Measurements from ENCODE around the gene HNRNPM. TPM values are rescaled to one million over a fixed set of nuclear protein-coding genes. Genes with fewer than 3 reads are reported as not detected.

The HNRNPM gene
- total RNA-seq, 2 donors from 2014 or later, result 117 to 155 TPM

GRCh38 chr19:8457209-8457608 lies 12.4 kb downstream of the HNRNPM start:
- no peaks in the 10 kb centered on the region for H3K27me3 ChIP-seq (replicated peaks; ENCODE audit: insufficient read depth)
- H3K27ac ChIP-seq, result no peak overlapping the region
- H3K9me3 ChIP-seq, result no peaks in the 10 kb centered on the region
- H3K4me3 ChIP-seq, result no peak overlapping the region
- peaks cover 49 to 85% of the 10 kb centered on the region in 2 donors for H3K4me1 ChIP-seq (ENCODE audit: control insufficient read depth in 1 of 2, low read depth in 2 of 2)
- no peak for TF ChIP-seq CTCF (IDR thresholded peaks at IDR 0.05)
- no peak for DNase-seq (ENCODE audit: low spot score)
- ATAC-seq (ENCODE audit: insufficient number of reproducible peaks, low FRiP score, low read depth), result no peak
- peaks cover 8% of the 10 kb centered on the region for H3K36me3 ChIP-seq

- no peak for DNase-seq (ENCODE audit: low spot score)
- Histone ChIP-seq H3K27ac (no peak overlapping the region), H3K27me3 (replicated peaks; ENCODE audit: insufficient read depth) (no peaks in the 10 kb centered on the region), H3K4me1 (ENCODE audit: control insufficient read depth in 1 of 2, low read depth in 2 of 2) (peaks cover 43 to 80% of the 10 kb centered on the region in 2 donors), H3K4me3 (no peak overlapping the region), H3K9me3 (no peaks in the 10 kb centered on the region), H3K36me3 (peaks cover 8% of the 10 kb centered on the region)
- no peak for ATAC-seq (ENCODE audit: insufficient number of reproducible peaks, low FRiP score, low read depth)
- no peak for TF ChIP-seq CTCF (IDR thresholded peaks at IDR 0.05)
Observed at GRCh38 chr19:8457827-8458226, 13.1 kb downstream of the HNRNPM start.

GRCh38 chr19:8458380-8458779 lies 13.6 kb downstream of the HNRNPM start:
- Histone ChIP-seq H3K4me3 (no peak overlapping the region), H3K4me1 (ENCODE audit: control insufficient read depth in 1 of 2, low read depth in 2 of 2) (peaks cover 38 to 75% of the 10 kb centered on the region in 2 donors), H3K27ac (peak overlapping the region; percentile 19 to 32), H3K9me3 (no peaks in the 10 kb centered on the region), H3K27me3 (replicated peaks; ENCODE audit: insufficient read depth) (no peaks in the 10 kb centered on the region), H3K36me3 (peaks cover 8% of the 10 kb centered on the region)
- DNase-seq (ENCODE audit: low spot score) (no peak), ATAC-seq (ENCODE audit: insufficient number of reproducible peaks, low FRiP score, low read depth) (no peak)
- TF ChIP-seq CTCF (IDR thresholded peaks at IDR 0.05), result no peak

GRCh38 chr19:8459095-8459494 lies 14.3 kb downstream of the HNRNPM start:
- no peak for TF ChIP-seq CTCF (IDR thresholded peaks at IDR 0.05)
- Histone ChIP-seq H3K27me3 (replicated peaks; ENCODE audit: insufficient read depth) (no peaks in the 10 kb centered on the region), H3K9me3 (no peaks in the 10 kb centered on the region), H3K4me1 (ENCODE audit: control insufficient read depth in 1 of 2, low read depth in 2 of 2) (peaks cover 32 to 68% of the 10 kb centered on the region in 2 donors), H3K4me3 (peak overlapping the region; percentile 2), H3K27ac (peak overlapping the region; percentile 32 to 48), H3K36me3 (peaks cover 15% of the 10 kb centered on the region)
- DNase-seq (ENCODE audit: low spot score) (no peak), ATAC-seq (ENCODE audit: insufficient number of reproducible peaks, low FRiP score, low read depth) (no peak)

GRCh38 chr19:8459520-8460270 lies 14.9 kb downstream of the HNRNPM start:
- no peaks in the 10 kb centered on the region for H3K27me3 ChIP-seq (replicated peaks; ENCODE audit: insufficient read depth)
- peak overlapping the region; percentile 29 for H3K4me3 ChIP-seq
- no peak for TF ChIP-seq CTCF (IDR thresholded peaks at IDR 0.05)
- DNase-seq (ENCODE audit: low spot score) (no peak), ATAC-seq (ENCODE audit: insufficient number of reproducible peaks, low FRiP score, low read depth) (no peak)
- peaks cover 29 to 64% of the 10 kb centered on the region in 2 donors for H3K4me1 ChIP-seq (ENCODE audit: control insufficient read depth in 1 of 2, low read depth in 2 of 2)
- peaks cover 21% of the 10 kb centered on the region for H3K36me3 ChIP-seq
- no peaks in the 10 kb centered on the region for H3K9me3 ChIP-seq
- H3K27ac ChIP-seq, result peak overlapping the region; percentile 60 to 63
